Thymus (tissue), 11 donors: ENCODE data around the gene TRPV5. TPM values are rescaled to one million over a fixed set of nuclear protein-coding genes. Genes with fewer than 3 reads are reported as not detected.

Source experiments
- DNase-seq, 9 donors: peaks; one replicate each; pipeline ENCODE4 v3.0.0-alpha.2; 2013; ENCODE audit warnings: low spot score in 9 of 9, low read depth in 6 of 9, missing footprints in 1 of 9
- H3K27ac ChIP-seq, 2 donors: one replicate each; pipeline ENCODE4 v1.5.1; 2013; ENCODE audit warnings: control low read depth in 1 of 2, low read depth in 1 of 2, low read length in 1 of 2, mild to moderate bottlenecking in 1 of 2, moderate library complexity in 1 of 2
- H3K27me3 ChIP-seq, 2 donors: one replicate each; pipeline ENCODE4 v1.5.1; 2013; ENCODE audit warnings: low read length in 1 of 2; ENCODE audit not compliant: control insufficient read depth in 2 of 2, insufficient read depth in 1 of 2
- H3K36me3 ChIP-seq, 2 donors: one replicate each; pipeline ENCODE4 v1.5.1; 2013; ENCODE audit warnings: low read length in 1 of 2, mild to moderate bottlenecking in 1 of 2, moderate library complexity in 1 of 2; ENCODE audit not compliant: control insufficient read depth in 2 of 2, insufficient read depth in 2 of 2
- H3K4me1 ChIP-seq, 2 donors: one replicate each; pipeline ENCODE4 v1.5.1; 2013; ENCODE audit warnings: low read length in 2 of 2; ENCODE audit not compliant: control insufficient read depth in 2 of 2, insufficient read depth in 2 of 2
- H3K4me3 ChIP-seq, 2 donors: one replicate each; pipeline ENCODE4 v1.5.1; 2013; ENCODE audit warnings: low read length in 2 of 2, control low read depth in 1 of 2, mild to moderate bottlenecking in 1 of 2
- H3K9me3 ChIP-seq, 2 donors: one replicate each; pipeline ENCODE4 v1.5.1; 2013; ENCODE audit warnings: low read length in 1 of 2, mild to moderate bottlenecking in 1 of 2; ENCODE audit not compliant: control insufficient read depth in 2 of 2, insufficient read depth in 1 of 2
- WGBS: extraction: QIAGEN DNeasy Blood & Tissue Kit; methylation state at CpG from one replicate; pipeline ENCODE4 v1.1.7; 2013; 5-methylcytosine and 5-hydroxymethylcytosine counted together
- polyA plus RNA-seq: library from polyadenylated mRNA; stranded (reverse); fragments of 200-250 nt; gene quantifications from one replicate; pipeline ENCODE4 v1.2.3, GENCODE V29; 2013
- total RNA-seq: library from RNA; stranded (reverse); fragments of 120-200 nt; gene quantifications from one replicate; pipeline ENCODE4 v1.2.4, GENCODE V29; 2013
- donor health status: healthy.

Gene TRPV5
- total and polyA plus RNA-seq, 2 donors, result 0.02 to 0.05 TPM

- peaks cover 0 to 5% of the 10 kb centered on the region in 2 donors for H3K4me1 ChIP-seq
- 97% methylated on average over 3 of the region's 3 CpGs for WGBS
These were observed 55.2 kb downstream of the TRPV5 start for GRCh38 chr7:142878315-142878714.

GRCh38 chr7:142876991-142877910 lies 56.3 kb downstream of the TRPV5 start:
- WGBS, result 94% methylated on average over 18 of the region's 18 CpGs
- Histone ChIP-seq H3K36me3 (peaks cover 11 to 12% of the 10 kb centered on the region in 2 donors), H3K4me3 (no peak overlapping the region), H3K27me3 (no peaks in the 10 kb centered on the region), H3K9me3 (peaks cover 0 to 2% of the 10 kb centered on the region in 2 donors), H3K4me1 (peaks cover 0 to 5% of the 10 kb centered on the region in 2 donors), H3K27ac (no peak overlapping the region)
- no peak for DNase-seq

More at GRCh38 chr7:142878315-142878714, 55.2 kb downstream of the TRPV5 start:
- H3K27ac ChIP-seq, result no peak overlapping the region
- H3K36me3 ChIP-seq, result peaks cover 6% of the 10 kb centered on the region in 2 donors
- no peak overlapping the region for H3K4me3 ChIP-seq
- DNase-seq, result no peak
- no peaks in the 10 kb centered on the region for H3K27me3 ChIP-seq
- H3K9me3 ChIP-seq, result peaks cover 0 to 2% of the 10 kb centered on the region in 2 donors

GRCh38 chr7:142876236-142876960 lies 57.1 kb downstream of the TRPV5 start:
- H3K27me3 ChIP-seq, result no peaks in the 10 kb centered on the region

GRCh38 chr7:142875456-142875855 lies 58.1 kb downstream of the TRPV5 start:
- 92% methylated on average over 14 of the region's 14 CpGs for WGBS

More at GRCh38 chr7:142876236-142876960, 57.1 kb downstream of the TRPV5 start:
- H3K4me1 ChIP-seq, result peaks cover 0 to 5% of the 10 kb centered on the region in 2 donors
- H3K9me3 ChIP-seq, result peaks cover 0 to 2% of the 10 kb centered on the region in 2 donors
- DNase-seq, result no peak
- H3K36me3 ChIP-seq, result peaks cover 20 to 21% of the 10 kb centered on the region in 2 donors
- WGBS, result 97% methylated on average over 9 of the region's 9 CpGs
- H3K27ac ChIP-seq, result no peak overlapping the region
- no peak overlapping the region for H3K4me3 ChIP-seq

GRCh38 chr7:142874837-142875236 lies 58.7 kb downstream of the TRPV5 start:
- no peak overlapping the region for H3K27ac ChIP-seq
- 96% methylated on average over 6 of the region's 6 CpGs for WGBS
- H3K4me1 ChIP-seq, result no peaks in the 10 kb centered on the region
- H3K27me3 ChIP-seq, result no peaks in the 10 kb centered on the region
- H3K4me3 ChIP-seq, result no peak overlapping the region
- H3K9me3 ChIP-seq, result peaks cover 0 to 2% of the 10 kb centered on the region in 2 donors
- peaks cover 36 to 37% of the 10 kb centered on the region in 2 donors for H3K36me3 ChIP-seq
- no peak for DNase-seq

More at GRCh38 chr7:142875456-142875855, 58.1 kb downstream of the TRPV5 start:
- peaks cover 0 to 2% of the 10 kb centered on the region in 2 donors for H3K9me3 ChIP-seq
- peaks cover 29 to 30% of the 10 kb centered on the region in 2 donors for H3K36me3 ChIP-seq
- DNase-seq, result no peak
- no peak overlapping the region for H3K4me3 ChIP-seq
- H3K27ac ChIP-seq, result no peak overlapping the region
- no peaks in the 10 kb centered on the region for H3K27me3 ChIP-seq
- no peaks in the 10 kb centered on the region for H3K4me1 ChIP-seq

DNA sequence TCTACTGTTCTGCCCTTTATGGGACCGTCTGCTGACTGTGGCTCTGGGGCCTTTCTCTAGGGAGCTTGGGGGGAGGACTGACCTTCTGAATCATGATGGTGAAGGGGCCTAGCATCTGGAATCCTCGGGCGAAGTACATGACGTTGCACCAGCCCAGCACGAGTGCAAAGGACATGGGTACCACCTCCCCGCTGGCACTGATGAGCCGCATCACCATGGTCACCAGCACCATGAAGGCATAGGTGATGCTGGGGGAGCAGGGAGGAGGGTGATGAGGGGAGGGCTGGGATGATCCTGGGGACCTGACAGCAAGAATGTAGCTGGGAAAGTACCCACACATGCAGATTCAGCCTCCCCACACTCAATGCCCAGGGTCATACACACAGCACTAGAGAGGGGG lies 59.1 kb downstream of the TRPV5 start:
- peaks cover 40 to 41% of the 10 kb centered on the region in 2 donors for H3K36me3 ChIP-seq
- H3K4me1 ChIP-seq, result no peaks in the 10 kb centered on the region
- 97% methylated on average over 7 of the region's 7 CpGs for WGBS
- H3K4me3 ChIP-seq, result no peak overlapping the region
- no peaks in the 10 kb centered on the region for H3K27me3 ChIP-seq
- no peak overlapping the region for H3K27ac ChIP-seq
- no peak for DNase-seq
- peaks cover 0 to 2% of the 10 kb centered on the region in 2 donors for H3K9me3 ChIP-seq

DNA sequence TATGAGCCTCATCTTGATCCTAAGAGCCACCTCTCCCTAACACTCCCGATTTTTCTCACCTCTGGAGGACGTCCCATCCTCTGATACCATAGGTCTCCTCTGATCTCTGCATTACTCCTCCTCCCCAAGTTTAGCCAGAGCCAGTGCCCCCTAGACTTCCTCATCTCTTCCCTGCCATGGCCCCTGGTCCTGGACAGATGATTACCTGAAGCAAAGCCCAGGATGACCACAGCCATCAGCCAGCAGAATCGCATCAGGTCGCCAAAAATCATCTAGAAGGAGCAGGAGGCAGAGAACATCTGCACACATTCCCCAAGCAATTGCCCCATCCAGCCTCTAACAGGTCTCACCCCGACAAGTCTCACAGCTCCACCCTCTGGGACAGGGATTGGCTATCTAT lies 59.7 kb downstream of the TRPV5 start:
- peaks cover 0 to 2% of the 10 kb centered on the region in 2 donors for H3K9me3 ChIP-seq
- H3K27me3 ChIP-seq, result no peaks in the 10 kb centered on the region
- WGBS, result 98% methylated on average over 5 of the region's 5 CpGs
- no peak for DNase-seq
- H3K27ac ChIP-seq, result no peak overlapping the region
- H3K36me3 ChIP-seq, result peaks cover 45 to 46% of the 10 kb centered on the region in 2 donors
- H3K4me1 ChIP-seq, result no peaks in the 10 kb centered on the region
- H3K4me3 ChIP-seq, result no peak overlapping the region

GRCh38 chr7:142873281-142873784 lies 60.2 kb downstream of the TRPV5 start:
- H3K27ac ChIP-seq, result no peak overlapping the region
- no peaks in the 10 kb centered on the region for H3K27me3 ChIP-seq
- peaks cover 0 to 2% of the 10 kb centered on the region in 2 donors for H3K9me3 ChIP-seq
- 96% methylated on average over 11 of the region's 11 CpGs for WGBS
- no peaks in the 10 kb centered on the region for H3K4me1 ChIP-seq
- DNase-seq, result peak in 2 of 9 donors; percentile 24 to 31
- H3K4me3 ChIP-seq, result no peak overlapping the region
- H3K36me3 ChIP-seq, result peaks cover 51 to 52% of the 10 kb centered on the region in 2 donors
